C4-2B (cell line): ENCODE data around the gene SHISAL1.

Experiments
- H3K27ac ChIP-seq: fragments of 450-650 bp; 2 replicates; pipeline ENCODE4 v1.5.1; 2017
- CTCF ChIP-seq: fragments of 450-650 bp; conservative IDR thresholded peaks from 2 replicates; pipeline ENCODE4 v1.5.1; 2017; ENCODE audit warnings: mild to moderate bottlenecking
- ZFX ChIP-seq: fragments of 450-650 bp; IDR thresholded peaks from 2 replicates; pipeline ENCODE4 v1.6.1; 2017

The SHISAL1 gene

GRCh38 chr22:44288913-44289312, 23.8 kb downstream of the SHISAL1 start:
- no peak overlapping the region for H3K27ac ChIP-seq
- TF ChIP-seq CTCF (no peak), ZFX (no peak)

- TF ChIP-seq ZFX (no peak), CTCF (no peak)
- no peak overlapping the region for H3K27ac ChIP-seq
Observed at GRCh38 chr22:44287741-44288140, 25.0 kb downstream of the SHISAL1 start.

GRCh38 chr22:44287121-44287693, 25.5 kb downstream of the SHISAL1 start:
- H3K27ac ChIP-seq: no peak overlapping the region
- TF ChIP-seq ZFX (no peak), CTCF (no peak)

GRCh38 chr22:44286646-44287045, 26.1 kb downstream of the SHISAL1 start:
- TF ChIP-seq ZFX (no peak), CTCF (no peak)
- H3K27ac ChIP-seq: no peak overlapping the region

- TF ChIP-seq ZFX: no peak
- no peak overlapping the region for H3K27ac ChIP-seq
Observed at GRCh38 chr22:44284711-44285110, 28.0 kb downstream of the SHISAL1 start.

GRCh38 chr22:44281768-44282637, 30.7 kb downstream of the SHISAL1 start:
- no peak overlapping the region for H3K27ac ChIP-seq
- TF ChIP-seq ZFX (no peak), CTCF (no peak)

GRCh38 chr22:44280665-44281188, 32.0 kb downstream of the SHISAL1 start:
- TF ChIP-seq ZFX (no peak), CTCF (no peak)
- H3K27ac ChIP-seq: no peak overlapping the region
